Left lobe of liver (tissue), 2 donors: Measurements from ENCODE around the gene THSD4. TPM values are rescaled to one million over a fixed set of nuclear protein-coding genes. Genes with fewer than 3 reads are reported as not detected.
A peak's percentile ranks its signal among the peaks of the same experiment; 100 is the strongest.

Experiments
- ATAC-seq: fragments of 200-7000 bp; cut with Tn5 transposase; one replicate; pipeline ENCODE4 v1.9.1; 2020; ENCODE audit warnings: mild to moderate bottlenecking, moderate library complexity
- DNase-seq: peaks from one replicate; pipeline ENCODE4 v3.0.0-alpha.2; 2020; ENCODE audit warnings: low spot score
- total RNA-seq: library from RNA; stranded (reverse); gene quantifications from one replicate; pipeline ENCODE4 v1.2.1, GENCODE V29; 2021
- donor health status: DM: no; HTN: no; CAD: no; lungs with moderate emphysema.
- donor health status: DM: no; HTN: yes; CAD: no.

Gene THSD4
- total RNA-seq, 1 donor from 2014 or later: 19.5 TPM

DNA sequence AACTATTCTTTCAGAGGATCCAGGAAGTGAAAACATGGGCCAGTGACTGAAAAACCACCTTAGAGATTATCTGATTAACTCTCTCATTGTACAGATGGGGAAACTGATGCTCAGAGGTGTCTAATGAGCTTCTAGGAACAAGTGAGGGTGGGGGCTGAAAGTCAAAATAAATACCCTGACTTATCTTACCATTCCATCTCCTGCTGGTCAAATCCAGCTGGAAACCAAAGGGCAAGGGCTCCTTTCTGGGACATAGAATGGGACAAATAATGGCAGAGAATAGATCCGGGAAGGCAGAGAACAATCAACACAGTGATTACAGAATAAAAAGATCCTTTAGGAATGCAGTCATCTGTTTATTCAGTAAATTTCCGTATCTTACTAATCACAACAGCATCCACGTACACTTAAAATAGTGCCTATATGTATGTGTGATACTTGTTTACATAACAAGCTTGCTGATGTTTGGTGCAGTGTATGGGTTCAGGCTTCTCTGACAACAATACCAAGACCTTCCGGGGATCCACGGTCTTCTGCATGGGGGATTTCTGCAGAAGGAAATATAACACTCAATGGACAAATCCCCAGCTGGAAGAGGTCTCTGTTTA lies 173.2 kb downstream of the THSD4 start:
- DNase-seq (no peak), ATAC-seq (no peak)

DNA sequence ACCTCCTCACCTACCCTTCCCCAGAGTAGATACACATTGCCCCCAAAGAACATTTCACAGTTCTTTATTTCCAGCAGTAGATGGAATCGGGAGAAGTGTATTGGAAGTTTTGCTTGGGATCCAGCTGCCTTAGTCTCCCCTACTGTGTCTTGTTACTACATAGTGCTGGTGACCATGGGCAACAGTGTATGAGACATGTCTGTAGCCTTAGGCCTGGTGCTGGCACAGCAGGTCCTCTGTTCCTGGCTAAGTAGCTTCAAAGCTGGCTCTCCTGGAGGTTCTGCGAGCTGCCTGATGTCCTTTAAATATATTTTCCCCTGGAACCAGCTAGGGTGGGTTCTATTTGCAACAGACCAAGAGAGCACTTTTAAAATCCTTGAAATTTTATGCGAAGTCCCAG lies 174.7 kb downstream of the THSD4 start:
- DNase-seq: no peak
- ATAC-seq: no peak

GRCh38 chr15:71290881-71291635 lies 175.8 kb downstream of the THSD4 start:
- ATAC-seq: no peak

DNA sequence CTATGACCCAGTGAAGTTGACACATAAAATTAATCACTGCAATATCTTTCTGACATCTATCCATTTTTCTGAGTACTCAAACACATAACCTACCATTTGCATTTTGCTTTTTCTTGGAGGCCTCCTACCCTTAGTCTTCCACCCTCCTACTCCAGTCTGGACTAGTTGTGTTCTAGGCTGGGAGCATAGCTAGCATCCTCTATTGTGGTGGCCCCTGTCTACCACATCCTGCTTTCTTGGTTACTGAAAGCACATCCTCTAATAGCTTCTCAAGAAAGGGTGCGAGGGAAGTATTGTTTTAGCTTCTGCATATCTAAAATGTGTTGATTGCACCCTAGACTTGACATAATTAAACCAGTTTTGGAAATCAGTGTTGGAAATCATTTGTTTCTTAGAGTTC lies 176.5 kb downstream of the THSD4 start:
- DNase-seq: no peak
- no peak for ATAC-seq

More at GRCh38 chr15:71290881-71291635, 175.8 kb downstream of the THSD4 start:
- no peak for DNase-seq

DNA sequence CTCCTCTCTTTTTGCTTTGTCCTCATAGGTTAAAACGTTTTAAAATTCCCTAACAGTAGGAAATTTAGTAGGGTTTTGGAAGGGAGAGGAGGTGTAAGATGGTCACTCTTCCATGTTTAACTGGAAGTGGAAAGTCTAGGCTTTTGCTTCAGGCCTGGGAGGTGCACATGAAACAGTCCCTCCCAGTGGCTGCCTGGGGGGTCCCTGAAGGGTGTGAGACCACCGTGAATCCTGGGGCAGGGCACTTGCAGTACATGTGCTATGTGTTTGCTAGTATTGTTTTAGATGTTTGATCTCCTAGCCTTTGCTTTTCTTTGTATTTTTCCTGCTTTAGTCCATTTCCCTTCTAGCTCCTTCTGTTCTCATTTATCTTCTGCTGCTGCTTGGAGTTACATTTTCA lies 178.5 kb downstream of the THSD4 start:
- DNase-seq (no peak), ATAC-seq (no peak)

GRCh38 chr15:71294251-71294910 lies 179.1 kb downstream of the THSD4 start:
- DNase-seq: peak; percentile 78
- peak; percentile 85 for ATAC-seq

DNA sequence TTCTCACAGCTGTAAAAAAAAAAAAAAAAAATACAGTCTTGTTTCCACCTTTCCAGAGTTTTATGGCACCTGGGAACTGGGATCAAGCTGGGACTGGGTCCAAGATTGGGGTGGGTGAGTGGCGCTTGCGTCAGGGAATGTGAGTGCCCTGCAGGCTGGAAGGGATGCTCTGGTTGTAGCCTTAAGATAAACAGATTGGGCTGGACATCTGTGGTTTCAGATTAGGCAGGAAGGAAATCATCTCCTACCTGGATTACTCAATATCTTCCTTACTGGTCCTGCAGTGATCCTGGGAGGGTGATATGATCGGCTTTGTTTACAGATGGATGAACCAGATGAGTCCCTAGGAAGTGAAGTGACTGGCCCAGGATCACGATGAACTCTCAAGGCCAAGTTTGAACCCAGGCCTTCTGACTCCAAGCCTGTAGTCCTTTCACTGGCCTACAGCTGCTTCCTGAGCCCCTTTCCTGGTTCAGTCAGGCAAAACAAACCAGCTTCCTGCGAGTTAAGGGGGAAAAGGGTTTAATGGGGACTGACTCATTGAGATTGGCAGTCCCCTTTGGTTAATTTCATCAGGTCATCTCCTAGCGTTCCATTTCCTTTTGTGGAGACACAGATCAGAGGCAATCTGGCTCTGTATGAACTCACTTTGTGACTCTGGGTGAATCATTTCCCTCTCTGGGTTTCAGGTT lies 179.8 kb downstream of the THSD4 start:
- peak; percentile 83 for DNase-seq

DNA sequence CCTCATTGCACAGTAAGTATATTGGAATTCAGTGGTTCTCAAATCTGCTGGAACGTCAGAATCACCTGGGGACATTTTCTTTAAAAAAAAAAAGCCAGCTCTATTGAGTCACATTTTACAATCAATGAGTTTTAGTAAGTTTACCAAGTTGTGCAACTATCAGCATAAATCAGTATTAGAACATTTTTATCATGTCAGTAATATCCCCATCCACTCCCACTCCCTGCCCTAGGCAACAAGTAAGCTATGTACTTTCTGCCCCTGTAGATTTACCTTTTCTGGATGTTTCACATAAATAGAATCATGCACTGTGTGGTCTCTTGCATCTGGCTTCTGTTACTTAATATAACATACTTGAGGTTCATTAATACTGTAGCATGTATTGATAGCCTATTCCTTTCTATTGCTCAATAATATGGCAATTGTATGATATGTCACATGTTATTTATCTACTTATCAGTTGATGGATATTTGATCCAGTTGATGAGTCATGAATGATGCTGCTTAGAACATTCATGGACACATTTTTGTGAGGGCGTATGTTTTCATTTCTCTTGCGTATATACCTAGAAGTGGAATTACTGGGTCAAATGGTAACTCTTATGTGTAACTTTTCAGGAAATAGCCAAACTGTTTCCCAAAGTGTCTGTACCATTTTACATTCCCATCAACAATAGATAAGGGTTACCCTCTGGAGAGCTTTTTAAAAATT lies 180.5 kb downstream of the THSD4 start:
- DNase-seq: no peak
- ATAC-seq: peak; percentile 8

More for the DNA sequence above, 179.8 kb downstream of the THSD4 start:
- ATAC-seq: peak; percentile 71

GRCh38 chr15:71296315-71296679 lies 181.0 kb downstream of the THSD4 start:
- no peak for DNase-seq
- no peak for ATAC-seq

DNA sequence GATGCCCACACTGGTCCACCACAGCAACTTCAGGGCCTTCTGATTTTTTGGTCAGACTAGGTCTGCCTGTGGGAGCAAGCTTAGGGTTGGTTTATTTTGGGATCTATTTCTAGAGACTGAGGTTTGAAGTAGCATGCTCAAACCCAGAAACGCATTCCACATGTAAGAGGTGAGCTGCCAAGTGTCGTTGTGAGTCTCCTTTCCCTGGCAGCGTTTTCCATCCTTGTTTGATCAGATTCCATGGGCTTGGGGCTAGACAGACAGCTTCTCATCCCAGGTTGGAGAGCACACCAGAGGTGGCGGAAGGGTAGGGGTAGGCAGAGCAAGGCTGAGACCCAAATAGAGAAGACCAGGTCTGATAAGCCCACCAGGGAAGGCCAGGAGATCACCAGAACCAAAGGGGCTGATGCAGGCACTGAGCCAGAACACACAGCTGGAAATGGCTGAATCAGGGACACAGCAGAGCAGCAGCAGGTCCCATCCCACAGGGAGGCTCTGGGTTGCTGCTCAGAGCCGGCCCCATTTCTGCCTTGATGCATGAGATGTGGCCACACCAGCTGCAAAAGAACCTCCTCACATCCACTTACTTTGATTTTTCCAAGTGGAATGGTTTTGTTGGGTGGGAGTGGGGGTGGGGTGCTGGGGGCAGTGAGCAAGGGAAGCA lies 186.8 kb downstream of the THSD4 start:
- DNase-seq (no peak), ATAC-seq (no peak)

DNA sequence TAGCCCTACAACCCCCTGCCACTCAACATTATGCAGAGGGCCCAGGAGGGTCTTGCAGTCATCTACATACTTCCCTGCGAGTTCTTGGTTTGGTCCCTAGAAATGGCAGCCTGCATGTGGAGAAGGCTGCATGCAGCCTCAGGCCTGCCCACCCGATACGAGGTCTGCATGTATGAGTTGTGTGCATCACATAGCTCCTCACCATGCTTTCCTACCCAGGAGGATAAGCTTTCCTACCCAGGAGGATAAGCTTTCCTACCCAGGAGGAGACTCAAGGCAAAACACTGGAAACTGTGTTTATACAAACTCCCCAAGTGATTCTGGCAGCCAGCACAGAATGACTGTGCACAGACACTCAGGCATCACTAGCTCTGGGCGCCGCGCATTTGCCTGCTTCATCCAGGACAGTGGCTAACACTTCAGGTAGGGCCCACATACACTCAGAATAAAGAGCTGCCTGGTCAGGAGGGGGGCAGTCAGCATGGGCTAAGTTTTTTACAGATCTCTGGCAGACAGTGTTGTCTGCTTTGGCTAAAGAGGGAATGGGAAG lies 187.7 kb downstream of the THSD4 start:
- DNase-seq (no peak), ATAC-seq (no peak)

DNA sequence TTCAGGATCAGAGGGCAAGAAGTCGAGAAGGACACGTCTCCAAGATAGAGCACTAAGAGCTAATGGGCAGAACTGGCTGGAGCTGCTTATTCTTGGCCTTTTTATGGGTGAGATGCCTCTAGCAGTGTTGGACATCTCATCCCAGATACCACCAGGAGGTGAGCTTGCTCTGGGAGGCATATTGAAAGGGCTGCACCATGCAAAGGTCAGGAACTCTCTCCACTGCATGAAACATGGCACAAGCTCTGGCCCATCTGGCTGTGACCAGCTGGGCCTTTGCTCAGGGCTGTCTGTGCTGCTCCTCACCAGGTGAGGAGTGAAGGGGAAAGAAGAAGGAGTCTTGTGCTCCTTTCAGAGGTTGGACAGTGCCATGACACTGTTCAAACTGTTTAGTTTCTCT lies 188.7 kb downstream of the THSD4 start:
- DNase-seq (no peak), ATAC-seq (peak; percentile 33)

DNA sequence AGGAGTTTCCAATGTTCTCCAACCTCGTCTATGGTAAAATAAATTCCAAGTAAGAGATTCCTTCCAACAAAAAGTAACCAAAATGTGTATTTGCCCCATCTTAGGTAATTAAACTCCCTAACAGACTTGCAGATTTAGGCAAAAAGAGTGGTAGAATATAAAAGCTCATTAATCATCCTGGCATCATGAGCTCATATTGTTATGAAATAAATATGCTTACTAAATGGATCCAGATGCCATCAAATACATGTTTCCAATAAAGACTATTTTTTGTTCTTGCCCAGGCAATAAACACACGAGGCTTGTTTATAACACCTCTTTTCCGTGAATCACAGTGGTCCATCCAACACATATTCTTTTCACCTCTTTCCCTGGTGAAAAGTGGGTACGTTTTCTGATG lies 189.4 kb downstream of the THSD4 start:
- DNase-seq: no peak
- no peak for ATAC-seq

GRCh38 chr15:71306538-71306937 lies 191.3 kb downstream of the THSD4 start:
- ATAC-seq (no peak), DNase-seq (no peak)

- ATAC-seq (peak; percentile 27), DNase-seq (no peak)
These were observed 197.0 kb downstream of the THSD4 start for GRCh38 chr15:71312194-71312708.

GRCh38 chr15:71312731-71313460 lies 197.6 kb downstream of the THSD4 start:
- DNase-seq (no peak), ATAC-seq (no peak)

DNA sequence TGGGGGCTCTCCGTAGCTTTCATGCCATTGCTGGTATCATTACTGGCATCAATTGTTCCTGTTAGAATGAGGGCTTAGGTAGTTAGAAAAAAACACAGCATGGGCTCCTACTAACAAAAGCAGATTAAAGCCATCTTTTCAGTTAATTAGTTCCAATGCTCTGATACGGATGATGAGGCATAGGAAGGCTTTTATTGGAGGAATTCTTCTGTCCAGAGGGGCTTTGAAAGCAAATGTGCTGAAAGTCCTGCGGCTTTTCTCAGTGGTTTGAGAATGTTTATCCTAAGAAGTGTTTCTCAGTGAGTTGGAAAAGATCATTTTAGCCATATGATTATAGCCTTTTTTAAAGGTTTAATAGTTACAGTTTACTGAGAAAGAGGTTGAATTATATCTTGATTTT lies 198.5 kb downstream of the THSD4 start:
- no peak for DNase-seq
- ATAC-seq: no peak

- peak; percentile 87 for DNase-seq
- peak; percentile 92 for ATAC-seq
These were observed 199.8 kb downstream of the THSD4 start for GRCh38 chr15:71314956-71315537.

- DNase-seq (no peak), ATAC-seq (no peak)
These were observed 201.6 kb downstream of the THSD4 start for GRCh38 chr15:71316911-71317310.
